GM10266 (cell line): ENCODE results near the gene BCAR3.

Source experiments
- DNase-seq: peaks from one replicate; pipeline ENCODE4 v3.0.0; 2012; ENCODE audit errors: extremely low spot score
- TF ChIP-seq, protein P1 (sequence below): IDR thresholded peaks from 2 replicates; pipeline ENCODE4 v1.5.1; 2012; ENCODE audit warnings: mild to moderate bottlenecking, low read depth; ENCODE audit not compliant: control insufficient read depth, insufficient read depth; ENCODE audit errors: missing control alignments

Gene BCAR3

DNA sequence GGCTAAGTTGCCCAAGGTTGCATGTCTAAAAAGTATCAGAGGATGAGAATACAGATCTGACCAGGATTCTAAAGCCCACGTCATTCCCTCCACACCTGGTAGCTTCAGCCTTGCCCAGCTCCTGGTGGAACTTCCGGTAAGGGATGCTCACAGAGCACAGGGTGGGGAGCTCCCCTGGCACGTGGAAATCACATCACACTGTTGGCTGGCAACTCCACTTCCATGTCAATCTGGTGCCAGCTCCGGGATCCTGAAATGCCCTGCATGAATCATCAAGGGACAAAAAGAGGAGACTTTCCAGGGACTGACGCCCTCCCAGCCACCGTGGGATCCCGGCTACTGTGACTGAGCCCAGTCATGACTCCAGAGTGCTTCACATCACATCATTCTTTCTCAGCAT, 12.4 kb upstream of the BCAR3 start:
- DNase-seq: no peak
- TF ChIP-seq, protein P1, sequence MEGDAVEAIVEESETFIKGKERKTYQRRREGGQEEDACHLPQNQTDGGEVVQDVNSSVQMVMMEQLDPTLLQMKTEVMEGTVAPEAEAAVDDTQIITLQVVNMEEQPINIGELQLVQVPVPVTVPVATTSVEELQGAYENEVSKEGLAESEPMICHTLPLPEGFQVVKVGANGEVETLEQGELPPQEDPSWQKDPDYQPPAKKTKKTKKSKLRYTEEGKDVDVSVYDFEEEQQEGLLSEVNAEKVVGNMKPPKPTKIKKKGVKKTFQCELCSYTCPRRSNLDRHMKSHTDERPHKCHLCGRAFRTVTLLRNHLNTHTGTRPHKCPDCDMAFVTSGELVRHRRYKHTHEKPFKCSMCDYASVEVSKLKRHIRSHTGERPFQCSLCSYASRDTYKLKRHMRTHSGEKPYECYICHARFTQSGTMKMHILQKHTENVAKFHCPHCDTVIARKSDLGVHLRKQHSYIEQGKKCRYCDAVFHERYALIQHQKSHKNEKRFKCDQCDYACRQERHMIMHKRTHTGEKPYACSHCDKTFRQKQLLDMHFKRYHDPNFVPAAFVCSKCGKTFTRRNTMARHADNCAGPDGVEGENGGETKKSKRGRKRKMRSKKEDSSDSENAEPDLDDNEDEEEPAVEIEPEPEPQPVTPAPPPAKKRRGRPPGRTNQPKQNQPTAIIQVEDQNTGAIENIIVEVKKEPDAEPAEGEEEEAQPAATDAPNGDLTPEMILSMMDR: no peak

DNA sequence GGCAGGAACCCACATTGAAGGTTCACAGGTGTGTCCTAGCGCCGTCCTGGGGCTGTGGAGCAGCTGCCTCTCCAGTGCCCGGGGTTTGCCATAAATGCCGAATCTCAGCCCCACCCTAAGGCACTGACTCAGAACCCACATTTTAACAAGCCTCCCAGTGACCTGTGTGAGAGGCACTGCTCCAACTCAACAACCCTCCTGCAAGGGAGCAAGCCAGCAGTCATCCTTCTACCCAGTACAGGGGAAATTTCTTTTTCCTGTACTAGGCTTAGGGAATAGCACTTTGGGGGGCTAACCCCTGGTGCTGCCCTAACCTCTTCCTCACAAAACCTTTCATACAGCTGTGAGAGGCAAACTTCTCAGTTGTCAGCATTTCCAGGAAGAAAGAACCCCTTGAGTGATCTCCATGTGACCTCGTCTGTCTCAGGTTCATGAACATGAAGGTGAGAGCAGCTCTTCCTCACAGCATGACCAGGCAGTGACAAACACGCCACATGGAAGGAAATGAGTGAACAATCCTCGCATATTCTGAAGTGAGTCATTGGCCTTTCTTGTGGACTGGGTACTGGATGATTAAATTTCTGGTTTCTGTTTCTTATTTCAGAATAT, 11.4 kb upstream of the BCAR3 start:
- DNase-seq: peak; percentile 54
- TF ChIP-seq, protein P1: no peak

DNA sequence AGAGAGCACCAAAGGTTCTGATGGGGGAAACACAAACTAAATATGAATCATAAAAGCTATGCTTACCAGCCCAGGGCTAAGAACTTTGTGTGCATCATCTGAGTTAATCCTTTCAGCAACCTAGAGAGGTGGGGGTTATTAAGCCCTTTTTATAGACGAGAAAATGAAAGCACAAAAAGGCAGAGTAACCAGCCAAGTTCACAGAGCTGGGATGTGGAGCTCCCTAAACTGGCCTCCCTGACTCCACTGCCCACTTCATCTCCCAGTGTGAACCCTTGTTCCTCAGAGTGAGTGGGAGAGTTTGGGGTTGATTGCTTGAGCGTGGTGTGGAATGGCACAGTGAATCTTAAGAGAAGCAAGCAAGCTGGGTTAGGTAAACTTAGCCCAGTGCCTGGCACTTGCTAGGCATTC, 10.8 kb upstream of the BCAR3 start:
- TF ChIP-seq, protein P1: no peak
- DNase-seq: no peak

DNA sequence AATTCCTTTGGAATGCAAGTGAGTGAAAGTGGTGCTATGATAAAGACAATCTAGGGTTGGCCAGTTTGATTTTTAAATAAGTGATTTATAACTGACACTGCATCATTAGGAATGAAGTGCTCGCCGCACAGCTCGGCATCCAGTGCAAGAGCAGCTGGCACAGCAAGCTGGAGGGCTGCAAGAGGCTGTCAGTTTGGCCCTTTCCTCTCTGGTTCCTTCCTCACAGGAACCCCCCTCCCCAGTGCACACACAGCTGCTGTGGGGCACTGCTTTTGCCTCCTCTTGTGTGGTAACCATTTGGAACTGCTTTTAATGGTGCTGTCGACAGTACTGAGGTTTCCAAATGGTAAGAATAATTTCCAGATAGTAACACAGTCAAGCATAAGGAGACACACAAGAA, 10.4 kb upstream of the BCAR3 start:
- TF ChIP-seq, protein P1: no peak
- DNase-seq: no peak

DNA sequence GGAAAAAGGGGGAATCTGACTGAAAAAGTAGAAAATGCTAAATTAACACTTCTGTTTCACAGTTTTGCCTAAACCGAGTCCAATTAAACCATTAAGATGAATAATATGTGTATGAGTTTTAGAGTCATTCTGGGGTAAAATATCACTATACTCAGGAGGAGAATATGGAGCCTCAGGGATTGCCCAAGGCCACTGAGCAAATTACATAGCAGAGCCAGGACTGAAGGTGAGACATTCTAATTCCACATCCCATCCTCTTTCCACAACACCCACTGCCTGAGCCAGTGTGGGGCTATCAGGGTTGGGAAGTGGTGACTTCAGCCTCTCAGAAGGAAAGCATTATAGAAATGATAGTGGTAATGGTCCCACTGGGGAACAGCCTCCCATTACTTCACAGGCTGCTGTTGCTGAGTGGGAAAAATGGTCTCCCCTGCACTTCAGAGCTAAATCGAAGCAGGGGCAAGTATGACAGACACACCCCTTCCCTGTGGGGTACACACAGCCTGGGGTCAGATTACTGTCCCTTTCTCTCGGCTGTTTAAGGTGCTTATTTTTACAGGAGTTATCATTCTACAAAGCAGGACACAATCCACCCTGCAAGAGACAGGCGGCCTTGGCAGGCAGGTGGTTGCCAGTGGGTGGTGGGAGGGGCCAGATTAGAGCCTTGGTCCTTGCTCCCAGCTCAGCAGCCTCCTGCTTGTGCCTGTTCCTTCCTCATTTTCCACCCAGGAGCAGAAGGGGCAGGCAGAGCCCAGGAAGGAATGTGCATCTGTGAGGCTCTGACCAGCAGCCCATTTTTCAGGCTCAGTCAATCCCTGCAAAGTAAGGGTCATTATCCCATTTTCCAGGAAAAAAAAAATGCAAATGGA, 9.5 kb upstream of the BCAR3 start:
- TF ChIP-seq, protein P1: no peak
- no peak for DNase-seq

DNA sequence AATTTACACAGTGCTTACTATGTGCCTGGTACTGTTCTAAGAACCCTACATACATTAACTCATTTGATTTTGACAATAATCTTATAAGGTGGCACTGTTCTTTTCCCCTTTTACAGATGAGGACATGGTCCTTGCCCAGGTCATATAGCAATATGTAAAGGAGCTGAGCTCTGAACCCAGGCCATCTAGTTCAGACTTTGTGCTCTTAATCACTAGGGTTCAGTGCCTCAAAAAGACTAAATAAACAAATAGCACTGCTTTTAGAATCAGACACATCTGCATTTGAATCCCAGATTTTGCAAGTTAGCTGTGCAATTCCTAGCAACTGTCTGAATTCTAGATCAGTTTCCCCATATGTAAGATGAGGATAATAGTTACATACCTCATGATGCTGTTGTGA, 8.7 kb upstream of the BCAR3 start:
- no peak for DNase-seq
- TF ChIP-seq, protein P1: no peak

DNA sequence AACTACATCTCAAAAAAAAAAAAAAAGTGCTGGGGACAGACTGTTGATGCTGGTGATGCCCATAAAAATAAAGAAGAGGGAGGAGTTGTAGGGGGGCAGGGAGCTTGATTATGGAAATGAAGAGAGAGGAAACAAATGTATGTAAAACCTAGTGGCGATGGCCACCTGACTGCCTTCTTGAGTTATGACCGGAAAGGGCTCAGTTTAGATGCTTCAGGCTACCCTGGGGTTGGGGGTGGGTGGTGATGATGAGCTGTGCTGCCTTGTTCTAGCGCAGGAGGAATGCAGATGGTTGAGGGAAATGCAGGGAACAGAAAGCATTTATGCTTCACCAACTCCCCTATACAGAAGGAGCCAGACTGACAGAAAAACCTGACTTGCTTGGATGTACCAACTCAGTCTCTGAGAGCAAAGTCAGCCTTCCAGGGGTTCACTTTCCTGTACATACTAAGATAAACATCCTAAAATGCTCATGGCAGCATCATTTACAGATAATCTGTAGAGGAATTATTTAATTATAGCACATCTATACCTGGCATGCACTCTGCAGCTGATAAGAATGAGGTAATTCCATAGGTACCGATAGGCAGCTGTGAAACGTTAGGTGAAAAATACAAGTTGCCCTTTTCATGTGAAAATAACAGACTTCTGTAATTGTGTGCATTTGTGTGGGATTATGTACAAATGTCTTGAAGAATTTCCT, 8.0 kb upstream of the BCAR3 start:
- TF ChIP-seq, protein P1: no peak
- no peak for DNase-seq
